Skin of body (tissue), 2 donors: Measurements from ENCODE around the gene CALM1. TPM values are rescaled to one million over a fixed set of nuclear protein-coding genes. Genes with fewer than 3 reads are reported as not detected.
"Not testable (repeated sequence)": the region's sequence is repeated elsewhere in the genome, so short reads cannot be mapped to it uniquely, and the experiment has no call there.

Experiments
- DNase-seq: peaks from one replicate; lab custom pipeline; 2025; lab: John Stamatoyannopoulos, UW
- total RNA-seq: library from RNA; depleted of rRNA; stranded (reverse); fragments of >200 nt; gene quantifications from one replicate; pipeline ENCODE4 v1.2.3, GENCODE V29; 2014

Gene CALM1
- total RNA-seq, 1 donor from 2014 or later = 325 TPM

GRCh38 chr14:90383126-90383730 is 13.6 kb upstream of the CALM1 start:
- DNase-seq = peak; percentile 100

GRCh38 chr14:90383731-90384542 is 12.9 kb upstream of the CALM1 start:
- DNase-seq = peak; percentile 64

- DNase-seq = no peak
Observed at GRCh38 chr14:90384543-90384911, 12.3 kb upstream of the CALM1 start.

GRCh38 chr14:90386321-90386720 is 10.5 kb upstream of the CALM1 start:
- no peak for DNase-seq

- DNase-seq = no peak
Observed at GRCh38 chr14:90387206-90387760, 9.5 kb upstream of the CALM1 start.

GRCh38 chr14:90388437-90388836 is 8.4 kb upstream of the CALM1 start:
- no peak for DNase-seq

GRCh38 chr14:90388982-90389381 is 7.8 kb upstream of the CALM1 start:
- no peak for DNase-seq

- no peak for DNase-seq
Observed at GRCh38 chr14:90393966-90394365, 2.9 kb upstream of the CALM1 start.

- DNase-seq = not testable (repeated sequence)
Observed at GRCh38 chr14:90394782-90395181, 2.0 kb upstream of the CALM1 start.

- peak; percentile 32 for DNase-seq
Observed at GRCh38 chr14:90397425-90398314, 841 bp downstream of the CALM1 start.

GRCh38 chr14:90398315-90398839 is 1.5 kb downstream of the CALM1 start:
- peak; percentile 33 for DNase-seq

GRCh38 chr14:90398841-90399540 is 2.2 kb downstream of the CALM1 start:
- no peak for DNase-seq

- DNase-seq = peak; percentile 92
Observed at GRCh38 chr14:90399541-90400444, 3.0 kb downstream of the CALM1 start.

- DNase-seq = no peak
Observed at GRCh38 chr14:90400904-90401561, 4.2 kb downstream of the CALM1 start.

- no peak for DNase-seq
Observed at GRCh38 chr14:90402016-90402415, 5.2 kb downstream of the CALM1 start.

- no peak for DNase-seq
Observed at GRCh38 chr14:90403065-90403464, 6.2 kb downstream of the CALM1 start.

GRCh38 chr14:90405101-90405500 is 8.3 kb downstream of the CALM1 start:
- no peak for DNase-seq

- no peak for DNase-seq
Observed at GRCh38 chr14:90405755-90406154, 8.9 kb downstream of the CALM1 start.

- no peak for DNase-seq
Observed at GRCh38 chr14:90406384-90406798, 9.6 kb downstream of the CALM1 start.
